Measurements from ENCODE around the gene LY9.
"Not testable (repeated sequence)": the region's sequence is repeated elsewhere in the genome, so short reads cannot be mapped to it uniquely, and the experiment has no call there.

LY9 gene

DNA sequence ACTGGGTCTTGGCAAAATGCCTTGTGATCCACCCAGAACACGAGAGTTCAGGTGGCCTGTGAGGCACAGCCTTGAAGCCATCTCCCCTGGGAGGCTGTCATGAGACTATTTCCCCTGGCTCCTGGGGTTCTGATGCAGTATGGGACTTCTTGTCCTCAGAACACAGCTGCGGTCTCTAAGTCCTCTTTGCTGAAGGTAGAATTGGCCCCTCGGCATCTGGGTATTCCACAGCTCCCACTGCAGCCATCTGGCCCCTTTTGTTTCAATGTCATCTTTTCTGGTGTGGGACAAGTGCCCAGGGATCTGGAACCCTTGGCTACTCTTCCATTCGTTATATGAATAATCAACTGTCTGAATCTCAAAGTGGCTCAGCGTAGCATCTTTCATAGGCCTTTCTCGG, 17.0 kb upstream of the LY9 start:
- POLR2A ChIA-PET (ENCODE audit: low non-redundant PET), result no interaction called here
- TF ChIP-seq, protein P1, sequence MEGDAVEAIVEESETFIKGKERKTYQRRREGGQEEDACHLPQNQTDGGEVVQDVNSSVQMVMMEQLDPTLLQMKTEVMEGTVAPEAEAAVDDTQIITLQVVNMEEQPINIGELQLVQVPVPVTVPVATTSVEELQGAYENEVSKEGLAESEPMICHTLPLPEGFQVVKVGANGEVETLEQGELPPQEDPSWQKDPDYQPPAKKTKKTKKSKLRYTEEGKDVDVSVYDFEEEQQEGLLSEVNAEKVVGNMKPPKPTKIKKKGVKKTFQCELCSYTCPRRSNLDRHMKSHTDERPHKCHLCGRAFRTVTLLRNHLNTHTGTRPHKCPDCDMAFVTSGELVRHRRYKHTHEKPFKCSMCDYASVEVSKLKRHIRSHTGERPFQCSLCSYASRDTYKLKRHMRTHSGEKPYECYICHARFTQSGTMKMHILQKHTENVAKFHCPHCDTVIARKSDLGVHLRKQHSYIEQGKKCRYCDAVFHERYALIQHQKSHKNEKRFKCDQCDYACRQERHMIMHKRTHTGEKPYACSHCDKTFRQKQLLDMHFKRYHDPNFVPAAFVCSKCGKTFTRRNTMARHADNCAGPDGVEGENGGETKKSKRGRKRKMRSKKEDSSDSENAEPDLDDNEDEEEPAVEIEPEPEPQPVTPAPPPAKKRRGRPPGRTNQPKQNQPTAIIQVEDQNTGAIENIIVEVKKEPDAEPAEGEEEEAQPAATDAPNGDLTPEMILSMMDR (conservative IDR thresholded peaks at IDR 0.05; ENCODE audit: low read depth), result no peak
- H3K27ac ChIP-seq, result no peak overlapping the region
- CTCF ChIA-PET, result interaction anchor here (0.6 to 0.7 kb wide), 3 partner anchors 19 to 305 kb away, joined by 3 to 7 read pairs (median 4); no protein-coding TSS in a partner anchor
- no peak for DNase-seq (ENCODE audit: low spot score)

DNA sequence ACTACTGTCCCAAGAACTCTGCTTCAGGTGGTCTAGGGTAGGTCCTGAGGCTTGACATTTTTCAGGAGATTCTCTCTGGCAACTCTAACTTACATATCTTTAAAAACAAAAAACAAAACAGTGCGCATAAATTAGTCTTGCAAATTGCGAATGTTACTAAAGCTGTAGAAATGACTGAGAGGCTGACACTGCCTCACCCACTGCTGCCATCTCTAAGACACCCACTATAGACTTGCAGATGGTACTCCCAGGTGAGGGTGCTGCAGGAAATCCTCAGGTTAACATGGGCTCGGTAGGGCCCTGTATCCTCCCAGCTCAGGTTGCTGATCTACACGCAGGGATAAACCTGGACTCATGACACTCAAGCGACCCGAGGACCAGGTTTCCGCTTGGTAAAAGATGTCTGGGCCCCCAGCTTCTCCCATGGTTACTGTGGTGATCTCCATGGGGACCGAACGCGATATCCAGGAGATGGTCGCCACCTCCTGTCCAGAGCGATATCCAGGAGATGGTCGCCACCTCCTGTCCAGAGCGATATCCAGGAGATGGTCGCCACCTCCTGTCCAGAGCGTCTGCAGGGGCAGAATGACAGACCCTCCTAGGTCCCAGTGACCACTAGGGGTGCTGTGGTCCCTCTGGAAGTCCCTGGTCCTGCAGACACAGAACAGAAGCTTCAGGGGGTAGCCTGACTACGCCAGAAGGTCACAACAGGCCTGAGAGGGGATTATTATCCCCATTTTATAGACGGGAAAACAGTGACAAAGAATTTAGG, 16.2 kb upstream of the LY9 start:
- CTCF ChIA-PET, result interaction anchor here (0.6 to 0.7 kb wide), 3 partner anchors 18 to 210 kb away, joined by 3 to 7 read pairs (median 3); no protein-coding TSS in a partner anchor
- no peak for DNase-seq (ENCODE audit: low spot score)
- POLR2A ChIA-PET (ENCODE audit: low non-redundant PET), result no interaction called here
- TF ChIP-seq, protein P1 (conservative IDR thresholded peaks at IDR 0.05; ENCODE audit: low read depth), result 0 out of 2 replicates have a peak, but pooled peaks have one; percentile 9
- no peak overlapping the region for H3K27ac ChIP-seq

DNA sequence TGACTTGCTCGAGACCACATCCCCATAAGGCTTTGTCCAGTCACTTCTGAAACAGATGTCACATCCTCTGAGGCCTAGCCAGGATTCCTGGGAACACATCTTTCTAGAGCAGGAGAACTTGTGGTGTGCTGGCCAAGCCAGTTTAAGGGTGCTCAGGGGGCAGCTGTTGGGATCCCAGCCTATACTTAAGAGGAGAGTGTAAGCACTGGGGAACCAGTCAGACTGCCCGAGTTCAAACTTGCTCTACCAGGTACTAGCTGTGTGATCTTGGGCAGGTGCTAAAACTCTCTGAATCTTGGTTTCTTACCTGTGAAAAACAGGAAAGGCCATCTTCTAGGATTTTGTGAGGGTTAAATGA, 15.6 kb upstream of the LY9 start:
- TF ChIP-seq, protein P1 (conservative IDR thresholded peaks at IDR 0.05; ENCODE audit: low read depth), result no peak
- ChIA-PET CTCF (interaction anchor here (0.6 kb wide), 1 partner anchor 47 kb away, joined by 3 read pairs; no protein-coding TSS in a partner anchor), POLR2A (ENCODE audit: low non-redundant PET) (no interaction called here)
- DNase-seq (ENCODE audit: low spot score), result no peak
- H3K27ac ChIP-seq, result no peak overlapping the region

DNA sequence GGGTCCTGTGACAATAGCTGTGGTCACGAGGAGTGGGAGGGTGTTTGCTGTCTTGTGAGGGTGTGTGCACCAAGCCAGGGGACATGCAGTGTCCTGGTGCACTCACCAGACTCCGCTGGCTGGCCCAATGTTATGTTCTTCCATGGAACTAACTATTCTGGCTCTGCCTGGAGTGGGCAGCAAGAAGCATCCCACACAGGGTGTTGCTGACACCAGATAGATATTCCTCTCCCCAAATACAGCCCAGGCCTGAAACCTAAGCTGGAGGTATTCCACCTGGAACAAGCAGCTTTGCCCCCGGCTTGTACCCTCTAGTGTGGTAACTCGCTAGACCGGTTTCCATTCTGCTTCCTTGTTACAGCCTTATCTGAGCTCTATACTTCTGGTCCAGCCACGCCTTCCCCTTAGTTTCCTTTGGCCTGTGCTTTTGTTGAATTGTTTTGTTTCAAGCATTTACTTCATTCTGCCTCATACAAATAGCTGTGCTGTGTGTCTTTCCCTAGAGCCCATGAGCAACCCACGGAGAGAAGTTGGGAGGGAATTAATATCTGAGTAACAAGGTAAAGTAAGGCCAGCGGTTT, 14.7 kb upstream of the LY9 start:
- ChIA-PET CTCF (interaction anchor here (1.1 kb wide), 1 partner anchor 53 kb away, joined by 5 read pairs; no protein-coding TSS in a partner anchor), POLR2A (ENCODE audit: low non-redundant PET) (no interaction called here)
- H3K27ac ChIP-seq, result no peak overlapping the region
- no peak for DNase-seq (ENCODE audit: low spot score)
- TF ChIP-seq, protein P1 (conservative IDR thresholded peaks at IDR 0.05; ENCODE audit: low read depth), result no peak

DNA sequence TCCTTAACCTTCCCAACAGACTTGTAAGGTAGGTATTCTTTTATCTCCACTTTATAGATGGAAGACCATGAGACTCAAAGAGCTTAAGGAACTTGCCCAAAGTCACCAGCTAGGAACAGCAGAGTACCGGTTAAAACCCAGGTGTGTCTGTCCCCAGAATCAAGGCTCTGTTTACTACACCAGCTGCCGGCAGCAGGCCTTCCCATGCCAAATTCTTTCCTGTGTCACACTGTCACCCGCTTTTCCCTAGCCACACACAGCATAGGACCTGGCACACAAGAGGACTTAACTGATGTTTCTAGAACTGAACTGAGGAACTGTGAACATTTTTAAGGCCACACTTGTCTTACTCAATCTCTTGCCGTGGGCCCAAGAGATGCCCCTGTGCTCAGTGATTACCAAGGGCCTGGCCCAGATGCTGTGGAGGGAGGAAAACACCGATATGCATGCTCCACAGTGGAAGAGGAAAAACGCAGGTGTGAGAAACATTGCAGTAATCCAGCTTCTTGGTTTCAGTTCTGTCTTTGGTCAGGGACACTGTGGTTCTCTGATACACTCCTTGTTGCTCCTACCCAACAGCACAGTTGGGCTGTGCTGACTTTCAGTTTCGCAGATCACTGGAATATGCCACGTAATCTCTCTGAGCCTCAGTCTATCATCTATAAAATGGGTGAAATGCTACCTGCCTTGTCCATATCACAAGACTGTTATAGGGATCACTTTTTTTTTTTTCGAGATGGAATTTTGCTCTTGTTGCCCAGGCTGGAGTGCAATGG, 13.9 kb upstream of the LY9 start:
- TF ChIP-seq, protein P1 (conservative IDR thresholded peaks at IDR 0.05; ENCODE audit: low read depth), result no peak
- CTCF ChIA-PET, result interaction anchor here (1.1 kb wide), 1 partner anchor 53 kb away, joined by 5 read pairs; no protein-coding TSS in a partner anchor
- no peak for DNase-seq (ENCODE audit: low spot score)
- no peak overlapping the region for H3K27ac ChIP-seq
- POLR2A ChIA-PET (ENCODE audit: low non-redundant PET), result no interaction called here

DNA sequence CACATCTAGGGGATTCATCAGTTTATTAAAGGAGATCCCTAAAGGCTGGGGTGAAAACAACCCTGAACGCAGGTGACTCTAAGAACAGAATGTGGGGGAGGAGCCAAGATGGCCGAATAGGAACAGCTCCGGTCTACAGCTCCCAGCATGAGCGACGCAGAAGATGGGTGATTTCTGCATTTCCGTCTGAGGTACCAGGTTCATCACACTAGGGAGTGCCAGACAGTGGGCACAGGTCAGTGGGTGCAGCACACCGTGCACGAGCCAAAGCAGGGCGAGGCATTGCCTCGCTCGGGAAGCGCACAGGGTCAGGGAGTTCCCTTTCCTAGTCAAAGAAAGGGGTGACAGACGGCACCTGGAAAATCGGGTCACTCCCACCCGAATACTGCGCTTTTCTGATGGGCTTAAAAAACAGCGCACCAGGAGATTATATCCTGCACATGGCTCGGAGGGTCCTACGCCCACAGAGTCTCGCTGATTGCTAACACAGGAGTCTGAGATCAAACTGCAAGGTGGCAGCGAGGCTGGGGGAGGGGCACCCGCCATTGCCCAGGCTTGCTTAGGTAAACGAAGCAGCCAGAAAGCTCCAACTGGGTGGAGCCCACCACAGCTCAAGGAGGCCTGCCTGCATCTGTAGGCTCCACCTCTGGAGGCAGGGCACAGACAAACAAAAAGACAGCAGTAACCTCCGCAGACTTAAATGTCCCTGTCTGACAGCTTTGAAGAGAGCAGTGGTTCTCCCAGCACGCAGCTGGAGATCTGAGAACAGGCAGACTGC, 12.8 kb upstream of the LY9 start:
- CTCF ChIA-PET; H3K27ac ChIP-seq; DNase-seq (ENCODE audit: low spot score); POLR2A ChIA-PET (ENCODE audit: low non-redundant PET): not testable (repeated sequence)
